Tibial nerve (tissue), 4 donors: ENCODE measurements around the gene JAZF1.

Experiments used
- EP300 ChIP-seq, 2 donors: sonication (generic); formaldehyde crosslinking; IDR thresholded peaks; one replicate each; pipeline ENCODE4 v1.6.1; 2017; ENCODE audit warnings: antibody characterized with exemption in 2 of 2, mild to moderate bottlenecking in 1 of 2
- POLR2A ChIP-seq, 2 donors: fragments of 450-650 bp; IDR thresholded peaks; one replicate each; pipeline ENCODE4 v1.6.1; 2017; ENCODE audit warnings: antibody characterized with exemption in 2 of 2, mild to moderate bottlenecking in 2 of 2, moderate library complexity in 2 of 2
- TF ChIP-seq, protein P1 (sequence below), 5 experiments: fragments of 200-600 bp in 3 of 5; fragments of 450-650 bp in 2 of 5; sonication (generic) in 3 of 5; IDR thresholded peaks; one replicate each; pipeline ENCODE4 v1.5.1; 2016 to 2019; ENCODE audit warnings: antibody characterized with exemption in 5 of 5, mild to moderate bottlenecking in 3 of 5, moderate library complexity in 2 of 5

DNA sequence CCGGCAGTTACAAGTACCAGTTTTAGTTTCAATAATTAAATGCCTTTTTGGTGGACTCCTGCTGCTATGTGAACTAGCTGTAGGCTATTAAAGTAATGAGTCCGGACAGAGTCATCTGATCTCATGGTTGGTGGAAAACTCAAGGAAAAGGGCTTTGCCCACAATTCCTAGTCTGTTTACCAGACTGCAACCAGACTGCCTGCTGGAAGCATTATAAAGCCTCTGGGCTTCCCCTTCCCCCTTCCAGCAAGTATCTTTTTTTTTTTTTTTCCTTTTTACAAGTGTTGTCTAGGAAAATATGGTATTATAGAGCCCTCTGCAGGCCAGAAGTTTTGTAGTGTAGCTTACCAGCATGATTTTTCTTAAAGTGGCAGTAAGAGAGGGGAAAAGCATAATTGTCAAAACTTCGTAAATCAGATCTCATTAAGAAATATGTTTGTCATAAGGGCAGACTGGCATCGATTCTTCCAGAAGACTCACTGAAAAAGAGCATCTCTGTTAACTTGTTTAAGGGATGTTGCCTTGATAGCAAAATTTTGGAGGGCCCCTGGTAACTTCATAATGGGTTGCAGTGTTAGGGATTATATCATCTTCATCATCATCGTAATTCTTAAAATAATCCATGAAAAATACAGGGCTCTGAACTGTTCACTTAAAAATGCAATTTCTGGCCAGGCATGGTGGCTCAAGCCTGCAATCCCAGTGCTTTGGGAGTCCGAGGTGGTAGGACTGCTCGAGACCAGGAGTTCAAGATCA lies 259.3 kb downstream of the JAZF1 start:
- TF ChIP-seq, protein P1, sequence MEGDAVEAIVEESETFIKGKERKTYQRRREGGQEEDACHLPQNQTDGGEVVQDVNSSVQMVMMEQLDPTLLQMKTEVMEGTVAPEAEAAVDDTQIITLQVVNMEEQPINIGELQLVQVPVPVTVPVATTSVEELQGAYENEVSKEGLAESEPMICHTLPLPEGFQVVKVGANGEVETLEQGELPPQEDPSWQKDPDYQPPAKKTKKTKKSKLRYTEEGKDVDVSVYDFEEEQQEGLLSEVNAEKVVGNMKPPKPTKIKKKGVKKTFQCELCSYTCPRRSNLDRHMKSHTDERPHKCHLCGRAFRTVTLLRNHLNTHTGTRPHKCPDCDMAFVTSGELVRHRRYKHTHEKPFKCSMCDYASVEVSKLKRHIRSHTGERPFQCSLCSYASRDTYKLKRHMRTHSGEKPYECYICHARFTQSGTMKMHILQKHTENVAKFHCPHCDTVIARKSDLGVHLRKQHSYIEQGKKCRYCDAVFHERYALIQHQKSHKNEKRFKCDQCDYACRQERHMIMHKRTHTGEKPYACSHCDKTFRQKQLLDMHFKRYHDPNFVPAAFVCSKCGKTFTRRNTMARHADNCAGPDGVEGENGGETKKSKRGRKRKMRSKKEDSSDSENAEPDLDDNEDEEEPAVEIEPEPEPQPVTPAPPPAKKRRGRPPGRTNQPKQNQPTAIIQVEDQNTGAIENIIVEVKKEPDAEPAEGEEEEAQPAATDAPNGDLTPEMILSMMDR (IDR thresholded peaks at IDR 0.05) = peak; percentile 15 to 54 (median 40)
- TF ChIP-seq POLR2A (IDR thresholded peaks at IDR 0.05) = no peak
- TF ChIP-seq EP300 (IDR thresholded peaks at IDR 0.05) = no peak
